Heart left ventricle (tissue), 16 donors: ENCODE data around the gene LIPE. TPM values are rescaled to one million over a fixed set of nuclear protein-coding genes. Genes with fewer than 3 reads are reported as not detected.

Experiments
- ATAC-seq, 4 donors: fragments of 200-7000 bp; cut with Tn5 transposase; one replicate each; pipeline ENCODE4 v1.9.1; 2020 to 2022; ENCODE audit warnings: moderate library complexity in 4 of 4, mild to moderate bottlenecking in 3 of 4, moderate number of reproducible peaks in 1 of 4
- DNase-seq, 5 donors: peaks; one replicate each; pipeline ENCODE4 v3.0.0-alpha.2; 2020
- H3K27ac ChIP-seq, 12 donors: fragments of 200-600 bp; sonication (generic) in 4 of 12; one replicate each; pipeline versions ENCODE4 v1.5.0 to v1.8.0; 2016 to 2022; ENCODE audit warnings: mild to moderate bottlenecking in 2 of 12
- H3K27me3 ChIP-seq, 9 donors: fragments of 200-600 bp; sonication (generic) in 2 of 9; one replicate each; pipeline versions ENCODE4 v1.5.1 to v1.8.0; 2016 to 2022; ENCODE audit warnings: mild to moderate bottlenecking in 3 of 9
- H3K36me3 ChIP-seq, 9 donors: fragments of 200-600 bp; sonication (generic) in 2 of 9; one replicate each; pipeline versions ENCODE4 v1.5.0 to v1.8.0; 2018 to 2022; ENCODE audit warnings: mild to moderate bottlenecking in 2 of 9
- H3K4me1 ChIP-seq, 12 donors: fragments of 200-600 bp; sonication (generic) in 4 of 12; one replicate each; pipeline versions ENCODE4 v1.5.0 to v1.8.0; 2016 to 2022; ENCODE audit warnings: mild to moderate bottlenecking in 3 of 12
- H3K4me3 ChIP-seq, 12 donors: fragments of 200-600 bp; sonication (generic) in 4 of 12; one replicate each; pipeline versions ENCODE4 v1.5.0 to v1.8.0; 2017 to 2022; ENCODE audit warnings: mild to moderate bottlenecking in 9 of 12, moderate library complexity in 4 of 12
- H3K9me3 ChIP-seq, 12 donors: fragments of 200-600 bp; sonication (generic) in 4 of 12; one replicate each; pipeline versions ENCODE4 v1.5.0 to v1.8.0; 2016 to 2022; ENCODE audit warnings: mild to moderate bottlenecking in 1 of 12
- CTCF ChIP-seq, 12 donors: fragments of 200-600 bp; sonication (generic) in 4 of 12; IDR thresholded peaks; one replicate each; pipeline versions ENCODE4 v1.5.0 to v1.8.0; 2018 to 2022; ENCODE audit warnings: antibody characterized with exemption in 12 of 12, mild to moderate bottlenecking in 5 of 12
- POLR2A ChIP-seq, 2 donors: fragments of 450-650 bp; IDR thresholded peaks; one replicate each; pipeline ENCODE4 v1.6.1; 2017; ENCODE audit warnings: antibody characterized with exemption in 2 of 2, mild to moderate bottlenecking in 2 of 2, moderate library complexity in 2 of 2
- WGBS, 4 donors: extraction: QIAGEN DNeasy Blood & Tissue Kit in 2 of 4; methylation state at CpG; one replicate each; pipeline versions ENCODE4 v1.1.5 to v1.1.7; 2013 to 2018; 5-methylcytosine and 5-hydroxymethylcytosine counted together
- intact Hi-C, 10 donors: fragments of 100-400 bp; cut with DNase I; formaldehyde crosslinking; loops; one replicate each; pipeline versions ENCODE4 v1.11.1 to v1.14.2; 2022
- polyA plus RNA-seq, 2 donors: library from polyadenylated mRNA; stranded (reverse); fragments of 200-250 nt; gene quantifications; one replicate each; pipeline ENCODE4 v1.2.3, GENCODE V29; 2013
- total RNA-seq, 9 donors: library from RNA; depleted of rRNA in 2 of 9; stranded (reverse); fragments of >200 nt in 2 of 9; fragmentation: NEBNext Ultra II Directional in 3 of 9; extraction: Animal tissue kit (Norgen Biotek cat#: 25700) in 3 of 9; gene quantifications; one replicate each; pipeline versions ENCODE4 v1.1.0 to v1.2.4, GENCODE V29; 2016 to 2023
- donor health status: ischemic (EF 13 %, LVEDD 7.1; RV severe dilation, severe dysfunction).
- donor health status: healthy with polysubstance abuse.
- donor health status: DM: no; HTN: yes; CAD: no.
- donor health status: DM: no; HTN: no; CAD: no.
- donor health status: ischemic (EF 25% LVEDD 6.9; RV normal size, moderate dysfunction).
- donor health status: ischemic (EF 25% LVEDD 5.7; RV mildly dilated, moderate dysfunction).
- donor health status: healthy.
- donor health status: DM: yes; HTN: yes; CAD: no.
- donor health status: ischemic (EF 35%, LVEDD 5.7; RV mildly dilated, moderate dysfunction).
- donor health status: nonischemic (EF 11% LVEDD 7.7; RV severe dilation, severe dysfunction).
- donor health status: DM: yes; HTN: yes; CAD: no.
- donor health status: PGD.
- donor health status: ischemic (EF 29% LVEDD 5.4; RV normal size, mild dysfunction).
- donor health status: nonischemic (EF 23%, LVEDD 6.1; RV moderate dilation, normal function).

Gene LIPE
- total and polyA plus RNA-seq, 11 donors: 34.7 to 111 (median 57.3) TPM

- Histone ChIP-seq H3K27me3 (no peaks in the 10 kb centered on the region), H3K27ac (no peak overlapping the region), H3K4me1 (peaks cover 6 to 38% (median 22%) of the 10 kb centered on the region in 12 donors), H3K36me3 (peaks cover 0 to 18% (median 11%) of the 10 kb centered on the region in 9 donors), H3K9me3 (no peaks in the 10 kb centered on the region), H3K4me3 (no peak overlapping the region)
- intact Hi-C loops: loop anchor here in 1 of 10 donors (5.0 kb wide), 1 partner anchor 73 kb away; the partner anchor contains the start of gene MEGF8
- TF ChIP-seq POLR2A (IDR thresholded peaks at IDR 0.05) (no peak), CTCF (IDR thresholded peaks at IDR 0.05) (no peak)
- no peak for DNase-seq
- ATAC-seq: no peak
- WGBS, 4 donors: 94 to 98% (median 96%) methylated on average over 1 of the region's 1 CpG
Observed at GRCh38 chr19:42400404-42400803, 26.8 kb downstream of the LIPE start.

- TF ChIP-seq CTCF (IDR thresholded peaks at IDR 0.05): no peak
- TF ChIP-seq POLR2A (IDR thresholded peaks at IDR 0.05): no peak
- peak overlapping the region in 11 of 12 donors; percentile 36 to 90 (median 80) for H3K27ac ChIP-seq
- peak overlapping the region; percentile 37 to 71 (median 60) for H3K4me3 ChIP-seq
- ATAC-seq (no peak), DNase-seq (no peak)
- H3K27me3 ChIP-seq: no peaks in the 10 kb centered on the region
- intact Hi-C loops: no loop called here
- 22 to 30% (median 26%) methylated on average over 25 of the region's 25 CpGs for WGBS, 4 donors
- peaks cover 6 to 35% (median 22%) of the 10 kb centered on the region in 12 donors for H3K4me1 ChIP-seq
- no peaks in the 10 kb centered on the region for H3K36me3 ChIP-seq
- no peaks in the 10 kb centered on the region for H3K9me3 ChIP-seq
Observed at GRCh38 chr19:42397263-42398166, 29.7 kb downstream of the LIPE start.

- DNase-seq (peak; percentile 98 to 99 (median 99)), ATAC-seq (peak; percentile 96 to 98 (median 98))
- WGBS, 4 donors: 3 to 4% (median 3%) methylated on average over 42 of the region's 42 CpGs
- H3K9me3 ChIP-seq: no peaks in the 10 kb centered on the region
- peak overlapping the region in 11 of 12 donors; percentile 60 to 90 (median 80) for H3K27ac ChIP-seq
- no peaks in the 10 kb centered on the region for H3K27me3 ChIP-seq
- no peak for TF ChIP-seq CTCF (IDR thresholded peaks at IDR 0.05)
- peak in 1 of 2 donors; percentile 90 for TF ChIP-seq POLR2A (IDR thresholded peaks at IDR 0.05)
- intact Hi-C loops: no loop called here
- peaks cover 6 to 30% (median 22%) of the 10 kb centered on the region in 12 donors for H3K4me1 ChIP-seq
- H3K36me3 ChIP-seq: no peaks in the 10 kb centered on the region
- H3K4me3 ChIP-seq: peak overlapping the region; percentile 37 to 71 (median 60)
Observed at GRCh38 chr19:42396381-42397262, 30.6 kb downstream of the LIPE start.
